KOPT-K1 (cell line): ENCODE measurements around the gene LRRC15.

ENCODE experiments used
- H3K27ac ChIP-seq: fragments of 200-600 bp; sonication (generic); 2 replicates; pipeline ENCODE4 v1.5.1; 2016; ENCODE audit warnings: antibody characterized with exemption, mild to moderate bottlenecking, low read depth, low read length; ENCODE audit not compliant: poor library complexity, severe bottlenecking
- H3K36me3 ChIP-seq: fragments of 200-600 bp; sonication (generic); 2 replicates; pipeline ENCODE4 v1.5.1; 2017; ENCODE audit warnings: antibody characterized with exemption, mild to moderate bottlenecking, low read length, moderate library complexity; ENCODE audit not compliant: insufficient read depth
- H3K9me3 ChIP-seq: fragments of 200-600 bp; sonication (generic); 2 replicates; pipeline ENCODE4 v1.5.1; 2017; ENCODE audit warnings: antibody characterized with exemption, low read length, mild to moderate bottlenecking; ENCODE audit not compliant: insufficient read depth, poor library complexity, severe bottlenecking

Gene LRRC15

DNA sequence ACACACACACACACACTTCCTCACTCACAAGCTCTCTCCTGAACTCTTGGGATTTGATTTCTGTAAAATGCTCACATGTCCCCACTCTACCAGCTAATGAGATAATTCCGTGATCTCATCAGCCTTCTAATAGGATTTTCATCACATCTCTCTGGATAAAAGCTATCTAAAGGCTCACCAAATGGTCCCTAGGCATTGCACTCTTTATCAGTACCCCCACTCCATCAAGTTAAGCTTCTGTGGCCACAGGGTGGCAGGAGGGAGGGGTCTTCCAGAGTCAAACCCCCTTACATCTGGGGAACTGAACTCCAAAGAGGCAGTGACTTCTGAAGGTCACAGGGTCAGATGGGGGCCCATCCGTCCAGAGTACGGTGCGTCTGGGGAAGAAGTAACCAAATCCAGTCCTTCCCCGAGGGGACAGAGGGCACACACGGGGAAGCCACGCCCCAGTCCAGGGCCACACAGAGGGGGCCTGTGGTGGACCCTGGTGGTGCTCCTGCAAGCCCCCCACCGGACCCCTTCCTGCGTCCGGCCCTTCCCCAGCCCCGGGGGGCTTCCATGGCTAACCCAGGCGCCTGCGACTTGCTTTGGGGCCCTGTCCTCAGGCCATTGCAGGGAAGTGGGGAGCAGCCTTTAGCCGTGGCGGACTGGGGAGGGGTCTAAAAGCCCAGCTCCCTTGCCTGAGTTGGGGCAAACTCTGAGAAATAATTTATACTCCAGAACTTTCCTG, 44.0 kb downstream of the LRRC15 start:
- no peaks in the 10 kb centered on the region for H3K36me3 ChIP-seq
- peaks cover 12% of the 10 kb centered on the region for H3K9me3 ChIP-seq
- no peak overlapping the region for H3K27ac ChIP-seq

DNA sequence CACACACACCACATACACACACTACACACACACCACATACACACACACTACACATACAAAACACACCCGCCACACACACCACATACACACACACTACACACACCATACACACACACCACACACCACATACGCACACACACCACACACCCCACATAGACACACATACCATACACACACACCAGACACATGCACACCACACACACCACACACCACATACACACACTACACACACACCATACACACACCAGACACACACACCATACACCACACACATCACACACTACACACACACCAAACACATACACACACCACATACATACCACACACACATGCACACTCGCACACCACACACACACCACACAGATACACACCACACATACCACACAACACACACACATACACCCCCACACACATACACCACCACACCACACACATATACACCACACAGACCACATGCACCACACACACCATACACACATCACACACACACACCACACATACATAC, 44.7 kb downstream of the LRRC15 start:
- H3K27ac ChIP-seq: no peak overlapping the region
- H3K9me3 ChIP-seq: peaks cover 12% of the 10 kb centered on the region

DNA sequence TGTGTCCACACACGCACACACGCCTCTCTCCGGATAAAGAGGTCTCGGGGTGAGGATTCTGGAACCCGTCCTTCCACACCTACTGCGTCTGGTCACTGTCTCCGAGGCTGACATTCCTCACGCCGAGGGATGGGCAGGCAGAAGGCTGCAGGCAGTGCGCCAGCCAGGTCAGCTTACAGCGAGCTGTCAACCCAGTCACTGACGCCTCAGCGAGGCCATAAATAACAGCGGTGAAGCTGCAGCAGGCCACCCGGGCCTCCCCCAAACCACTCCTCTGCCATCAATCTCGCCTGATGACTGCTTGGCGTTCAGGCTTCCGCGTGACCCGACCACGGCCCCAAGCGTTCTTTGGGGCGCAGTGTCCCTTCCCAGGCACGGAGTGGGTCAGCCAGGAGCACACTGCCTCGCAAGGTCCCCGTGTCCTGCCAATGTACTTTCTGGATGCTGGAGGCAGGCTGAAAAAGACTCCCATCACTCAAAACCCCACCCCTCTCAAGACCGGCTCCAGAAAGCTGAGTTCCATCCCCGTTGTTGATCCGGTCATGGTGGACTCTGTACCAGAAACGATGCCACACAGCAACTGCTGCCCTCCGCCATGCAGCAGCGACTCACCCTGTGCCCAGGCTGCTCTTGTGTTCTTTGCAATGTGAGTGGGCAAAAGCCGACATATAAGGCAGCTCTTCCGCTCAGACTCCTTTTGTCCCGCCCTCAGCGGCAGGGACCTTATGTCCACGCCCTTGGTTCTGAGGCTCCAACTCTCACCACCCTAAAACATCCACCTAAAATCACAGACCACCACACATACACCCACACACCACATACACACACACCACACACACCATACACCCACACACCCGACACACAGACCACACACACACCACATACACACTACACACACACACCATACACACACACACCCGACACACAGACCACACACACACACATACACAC, 45.5 kb downstream of the LRRC15 start:
- Histone ChIP-seq H3K27ac (no peak overlapping the region), H3K9me3 (peaks cover 20% of the 10 kb centered on the region), H3K36me3 (no peaks in the 10 kb centered on the region)

More for the DNA sequence above, 44.7 kb downstream of the LRRC15 start:
- H3K36me3 ChIP-seq: no peaks in the 10 kb centered on the region

- no peaks in the 10 kb centered on the region for H3K36me3 ChIP-seq
- no peak overlapping the region for H3K27ac ChIP-seq
- H3K9me3 ChIP-seq: peaks cover 32% of the 10 kb centered on the region
Observed at GRCh38 chr3:194322678-194323211, 46.8 kb downstream of the LRRC15 start.

DNA sequence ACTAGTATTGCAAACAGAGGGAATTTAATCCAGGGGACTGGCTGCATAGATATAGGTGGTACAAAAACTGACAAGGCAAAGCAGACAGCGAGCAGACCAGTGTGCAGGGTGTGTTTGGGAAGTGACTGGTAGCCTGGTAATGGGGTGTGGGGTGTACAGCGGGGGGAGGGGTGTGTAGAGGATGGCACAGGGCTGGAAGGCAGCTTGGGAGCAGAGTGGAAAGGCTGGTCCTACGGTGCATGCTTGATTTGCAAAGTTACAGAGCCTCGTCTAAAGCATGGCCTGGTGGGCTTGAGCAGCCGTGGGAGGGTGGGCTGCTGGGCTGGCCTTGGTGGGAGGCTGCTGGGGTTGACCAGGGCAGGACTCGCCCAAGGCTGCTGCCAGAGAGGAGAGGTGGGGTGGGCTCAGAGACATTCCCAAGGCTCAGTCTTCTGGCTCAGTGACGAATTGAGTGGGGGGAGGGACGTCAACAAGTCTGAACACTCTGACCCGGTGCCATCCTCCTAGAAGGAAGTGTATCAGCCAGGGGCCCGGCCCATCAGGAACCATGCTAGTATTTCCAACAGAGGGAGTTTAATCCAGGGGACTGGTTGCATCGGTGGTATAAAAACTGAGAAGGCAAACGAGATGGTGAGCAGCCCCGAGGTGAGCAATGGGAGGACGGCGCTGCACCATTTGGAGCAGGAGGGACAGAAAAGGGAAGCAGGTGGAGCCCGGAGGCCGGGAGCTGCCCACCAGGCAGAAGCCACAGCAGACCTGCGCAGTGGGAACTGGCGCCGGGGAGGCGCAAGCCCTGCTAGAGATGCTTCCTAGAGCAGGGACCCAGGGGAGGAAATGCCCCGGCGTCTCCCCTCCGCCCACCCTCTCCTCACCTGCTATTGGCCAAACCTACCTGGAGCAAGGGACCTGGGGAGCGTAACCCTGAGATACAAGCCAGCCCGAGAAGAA, 47.6 kb downstream of the LRRC15 start:
- peaks cover 28% of the 10 kb centered on the region for H3K9me3 ChIP-seq
- H3K27ac ChIP-seq: no peak overlapping the region

GRCh38 chr3:194320744-194321243, 48.7 kb downstream of the LRRC15 start:
- no peak overlapping the region for H3K27ac ChIP-seq

More for the DNA sequence above, 47.6 kb downstream of the LRRC15 start:
- H3K36me3 ChIP-seq: no peaks in the 10 kb centered on the region

DNA sequence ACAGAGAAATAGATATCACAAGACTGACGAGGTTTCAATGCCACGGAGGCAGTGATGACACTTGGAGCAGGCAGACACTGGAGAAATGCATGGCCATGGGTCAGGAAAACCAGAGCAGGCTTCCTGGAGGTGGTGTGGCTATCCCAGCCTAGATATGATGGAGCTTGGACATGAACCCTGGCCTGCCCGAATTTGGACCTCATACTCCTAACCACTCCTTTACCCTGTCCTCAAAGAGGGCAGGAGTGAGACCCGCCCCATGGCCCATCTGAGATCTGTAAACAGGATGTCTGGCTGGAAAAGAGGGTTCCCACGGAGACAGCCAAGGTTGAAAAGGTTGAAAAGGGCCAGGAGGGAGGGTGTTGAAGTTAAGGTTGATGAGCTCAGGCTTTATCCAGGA, 49.4 kb downstream of the LRRC15 start:
- Histone ChIP-seq H3K27ac (no peak overlapping the region), H3K9me3 (peaks cover 20% of the 10 kb centered on the region)

More at GRCh38 chr3:194320744-194321243, 48.7 kb downstream of the LRRC15 start:
- H3K9me3 ChIP-seq: peaks cover 20% of the 10 kb centered on the region
- no peaks in the 10 kb centered on the region for H3K36me3 ChIP-seq

DNA sequence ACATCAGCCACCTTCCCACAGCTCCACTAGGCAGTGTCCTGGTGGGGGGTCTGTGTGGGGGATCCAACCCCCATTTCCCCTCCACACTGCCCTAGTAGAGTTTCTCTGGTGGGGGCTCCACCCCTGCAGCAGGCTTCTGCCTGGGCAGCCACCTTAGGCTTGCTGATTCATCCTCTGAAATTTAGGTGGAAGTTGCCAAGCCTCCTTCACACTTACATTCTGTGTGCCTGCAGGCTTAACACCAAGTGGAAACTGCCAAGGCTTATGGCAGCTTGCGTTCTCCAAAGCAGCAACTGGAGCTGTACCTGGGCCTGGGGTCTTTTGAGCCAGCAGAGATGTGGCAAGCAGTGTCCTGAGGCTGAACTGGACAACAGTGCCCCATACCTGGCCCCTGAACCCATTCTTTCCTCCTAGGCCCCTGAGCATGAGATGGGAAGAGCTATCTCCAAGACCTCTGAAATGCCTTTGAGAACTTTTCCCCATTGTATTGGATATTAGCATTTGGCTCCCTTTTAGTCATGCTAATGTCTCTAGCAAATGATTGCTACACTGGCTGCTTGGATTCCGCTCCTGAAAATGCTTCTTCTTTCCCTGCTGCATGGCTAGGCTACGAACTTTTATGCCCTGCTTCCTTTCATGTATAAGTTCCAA, 50.9 kb downstream of the LRRC15 start:
- no peak overlapping the region for H3K27ac ChIP-seq
- peaks cover 20% of the 10 kb centered on the region for H3K9me3 ChIP-seq
- no peaks in the 10 kb centered on the region for H3K36me3 ChIP-seq

More for the DNA sequence above, 49.4 kb downstream of the LRRC15 start:
- H3K36me3 ChIP-seq: no peaks in the 10 kb centered on the region

DNA sequence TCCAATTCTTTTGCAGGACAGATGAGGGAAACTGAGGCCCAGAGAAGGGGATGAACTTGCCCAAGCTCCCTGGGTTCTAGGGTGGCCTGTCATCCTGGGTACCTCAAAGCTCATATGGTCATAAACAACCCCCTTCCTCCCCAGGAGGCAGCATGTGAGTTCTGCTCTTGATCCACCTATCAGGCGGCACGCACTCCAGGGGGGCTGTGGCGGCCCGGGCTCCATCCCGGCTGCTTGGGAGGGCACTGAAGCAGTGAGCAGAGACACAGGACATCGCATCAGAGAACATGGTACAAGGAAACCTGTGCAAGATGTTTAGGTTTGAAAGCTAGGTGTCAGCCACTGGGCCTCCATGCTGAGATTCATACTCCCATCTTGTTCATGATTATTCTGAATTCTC, 52.6 kb downstream of the LRRC15 start:
- Histone ChIP-seq H3K36me3 (no peaks in the 10 kb centered on the region), H3K9me3 (peaks cover 20% of the 10 kb centered on the region), H3K27ac (no peak overlapping the region)

GRCh38 chr3:194315965-194316361, 53.6 kb downstream of the LRRC15 start:
- peaks cover 20% of the 10 kb centered on the region for H3K9me3 ChIP-seq
- no peak overlapping the region for H3K27ac ChIP-seq
- no peaks in the 10 kb centered on the region for H3K36me3 ChIP-seq

DNA sequence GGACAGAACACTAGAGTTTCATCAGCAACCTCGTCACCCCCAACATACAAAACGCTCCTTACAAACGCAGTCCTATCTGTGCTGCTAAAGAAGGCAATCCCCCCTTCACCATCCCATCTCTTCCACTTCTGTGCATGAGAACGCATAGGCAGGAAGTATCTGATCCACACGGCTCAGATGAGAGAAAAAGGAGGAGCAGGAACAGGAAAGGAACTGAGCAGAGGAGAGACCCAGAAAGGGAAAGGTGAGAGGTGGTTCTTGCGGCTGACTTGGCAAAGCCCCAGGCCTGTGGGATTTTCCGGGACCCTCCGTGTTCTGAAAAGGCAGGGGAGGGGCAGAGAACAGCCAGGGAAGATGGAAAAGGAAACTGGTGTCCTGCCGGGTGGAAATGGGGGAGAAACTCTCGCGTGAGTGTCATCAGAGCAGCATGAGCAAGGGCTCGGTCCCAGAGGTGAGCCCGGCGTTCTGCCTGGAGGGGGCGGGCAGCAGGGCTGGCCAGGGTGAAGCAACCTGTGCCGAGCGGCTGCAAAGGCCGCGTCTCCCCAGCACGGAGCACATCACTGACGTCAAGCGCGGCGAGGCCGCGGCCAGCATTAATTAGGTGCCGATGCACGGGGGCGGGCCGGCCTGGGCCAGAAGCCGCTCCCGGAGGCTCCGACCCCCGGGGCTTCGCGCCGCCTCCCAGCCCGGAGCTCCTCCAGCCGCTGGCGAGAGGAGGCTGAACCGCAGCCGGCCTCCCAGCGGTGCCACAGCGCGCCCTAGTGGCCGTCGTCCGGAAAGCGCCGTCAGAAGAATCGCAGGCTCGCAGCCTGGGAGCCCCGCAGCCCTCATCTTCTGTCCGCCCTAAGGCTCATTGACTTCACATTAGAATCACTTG, 54.2 kb downstream of the LRRC15 start:
- Histone ChIP-seq H3K27ac (peak overlapping the region; percentile 44), H3K9me3 (peaks cover 20% of the 10 kb centered on the region), H3K36me3 (no peaks in the 10 kb centered on the region)

DNA sequence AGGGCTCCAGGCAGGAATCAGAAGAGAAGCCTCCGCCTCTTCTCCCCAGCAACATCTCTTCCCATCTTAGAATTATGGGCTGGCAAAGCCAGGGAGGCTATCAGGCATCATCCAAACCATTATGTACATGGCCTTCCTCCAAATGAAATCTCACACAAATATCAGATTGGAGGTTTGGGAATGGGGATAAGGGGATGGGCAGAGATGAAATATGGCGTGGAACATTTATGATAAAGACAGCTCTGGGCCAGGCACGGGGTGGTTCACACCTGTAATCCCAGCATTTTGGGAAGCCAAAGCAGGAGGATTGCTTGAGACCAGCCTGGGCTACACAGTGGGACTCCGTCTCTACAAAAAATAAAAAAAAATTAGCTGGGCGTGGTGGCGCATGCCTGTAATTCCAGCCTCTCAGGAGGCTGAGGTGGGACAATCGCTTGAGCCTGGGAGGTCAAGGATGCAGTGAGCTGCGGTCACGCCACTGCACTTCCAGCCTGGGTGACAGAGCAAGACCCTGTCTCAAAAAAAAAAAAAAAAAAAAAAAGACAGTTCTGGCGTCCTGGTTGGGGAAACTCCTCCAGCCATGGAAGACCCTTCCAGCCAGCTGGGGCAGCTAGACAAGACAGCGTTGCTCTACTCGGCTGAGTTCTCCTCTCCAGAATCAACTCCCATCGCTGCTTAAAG, 55.0 kb downstream of the LRRC15 start:
- no peaks in the 10 kb centered on the region for H3K36me3 ChIP-seq
- H3K9me3 ChIP-seq: peaks cover 16% of the 10 kb centered on the region
- H3K27ac ChIP-seq: no peak overlapping the region
